ENCODE results near the gene DSCAML1.

The DSCAML1 gene

GRCh38 chr11:117396970-117397369 lies 400.0 kb downstream of the DSCAML1 start:
- no peak for DNase-seq

GRCh38 chr11:117395476-117395875 lies 401.5 kb downstream of the DSCAML1 start:
- DNase-seq, result no peak

GRCh38 chr11:117394221-117394925 lies 402.6 kb downstream of the DSCAML1 start:
- no peak for DNase-seq

- DNase-seq, result no peak
These were observed 404.0 kb downstream of the DSCAML1 start for GRCh38 chr11:117392979-117393378.

DNA sequence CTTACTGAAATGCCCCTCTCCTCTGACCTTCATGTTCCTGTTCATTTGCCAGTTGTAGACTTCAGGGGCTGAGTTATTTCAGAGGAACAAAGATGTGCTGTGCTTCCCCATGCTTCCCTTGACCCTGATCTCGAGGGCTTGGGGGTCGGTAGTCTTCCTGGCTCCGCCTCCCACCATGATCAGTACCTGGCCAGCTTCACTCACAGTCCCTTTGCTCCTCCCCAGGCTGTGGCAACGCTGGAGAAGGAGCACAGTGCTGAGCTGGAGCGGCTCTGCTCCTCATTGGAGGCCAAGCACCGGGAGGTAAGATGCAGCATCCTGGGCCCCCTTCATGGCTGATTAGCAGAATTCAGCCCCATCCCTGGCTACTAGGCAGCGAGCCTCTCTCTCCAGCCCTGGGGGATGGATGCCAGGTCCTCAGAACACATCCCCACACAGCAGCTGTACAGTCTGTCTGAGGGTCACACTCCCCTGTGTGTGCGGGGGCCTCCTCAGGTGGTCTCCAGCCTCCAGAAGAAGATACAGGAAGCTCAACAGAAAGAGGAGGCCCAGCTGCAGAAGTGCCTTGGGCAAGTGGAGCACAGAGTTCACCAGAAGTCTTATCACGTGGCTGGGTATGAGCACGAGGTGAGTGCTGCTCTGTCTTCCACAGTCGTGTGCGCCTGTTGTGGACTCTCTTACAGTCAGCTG lies 404.9 kb downstream of the DSCAML1 start:
- no peak for DNase-seq

GRCh38 chr11:117391181-117391580 lies 405.8 kb downstream of the DSCAML1 start:
- no peak for DNase-seq

DNA sequence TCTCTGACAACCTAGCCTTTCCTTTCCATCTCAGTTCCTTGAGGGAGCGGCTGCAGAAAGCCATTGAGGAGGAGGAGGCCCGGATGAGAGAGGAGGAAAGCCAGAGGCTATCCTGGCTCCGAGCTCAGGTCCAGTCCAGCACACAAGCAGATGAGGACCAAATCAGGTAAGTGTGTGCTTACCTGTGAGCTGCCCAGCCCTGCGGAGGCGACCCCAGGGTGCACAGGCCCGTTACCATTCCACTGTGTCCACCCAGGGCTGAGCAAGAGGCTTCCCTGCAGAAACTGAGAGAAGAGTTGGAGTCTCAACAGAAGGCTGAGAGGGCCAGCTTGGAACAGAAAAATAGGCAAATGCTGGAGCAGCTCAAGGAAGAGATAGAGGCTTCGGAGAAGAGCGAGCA lies 406.3 kb downstream of the DSCAML1 start:
- no peak for DNase-seq

GRCh38 chr11:117387992-117388755 lies 408.8 kb downstream of the DSCAML1 start:
- peak; percentile 86 for DNase-seq

GRCh38 chr11:117385906-117386305 lies 411.1 kb downstream of the DSCAML1 start:
- DNase-seq, result no peak

GRCh38 chr11:117385471-117385870 lies 411.5 kb downstream of the DSCAML1 start:
- no peak for DNase-seq

GRCh38 chr11:117384045-117384444 lies 413.0 kb downstream of the DSCAML1 start:
- DNase-seq, result peak; percentile 87

DNA sequence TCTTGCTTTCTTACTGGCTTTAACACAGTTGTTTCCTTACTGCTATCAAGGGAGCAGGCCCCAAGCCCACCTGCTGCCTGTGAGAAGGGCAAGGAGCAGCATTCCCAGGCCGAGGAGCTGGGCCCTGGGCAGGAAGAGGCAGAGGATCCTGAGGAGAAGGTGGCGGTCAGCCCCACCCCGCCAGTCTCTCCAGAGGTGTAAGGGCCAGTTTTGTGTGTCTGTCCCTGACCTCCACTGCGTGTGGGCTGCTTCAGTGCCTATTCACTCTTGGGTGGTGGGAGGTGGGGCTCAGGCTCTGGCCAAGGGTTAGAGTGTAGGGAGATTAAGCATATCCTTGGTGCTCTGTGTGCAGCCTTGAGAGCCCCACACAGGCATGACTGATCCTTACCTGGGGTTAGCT lies 414.3 kb downstream of the DSCAML1 start:
- DNase-seq, result no peak

DNA sequence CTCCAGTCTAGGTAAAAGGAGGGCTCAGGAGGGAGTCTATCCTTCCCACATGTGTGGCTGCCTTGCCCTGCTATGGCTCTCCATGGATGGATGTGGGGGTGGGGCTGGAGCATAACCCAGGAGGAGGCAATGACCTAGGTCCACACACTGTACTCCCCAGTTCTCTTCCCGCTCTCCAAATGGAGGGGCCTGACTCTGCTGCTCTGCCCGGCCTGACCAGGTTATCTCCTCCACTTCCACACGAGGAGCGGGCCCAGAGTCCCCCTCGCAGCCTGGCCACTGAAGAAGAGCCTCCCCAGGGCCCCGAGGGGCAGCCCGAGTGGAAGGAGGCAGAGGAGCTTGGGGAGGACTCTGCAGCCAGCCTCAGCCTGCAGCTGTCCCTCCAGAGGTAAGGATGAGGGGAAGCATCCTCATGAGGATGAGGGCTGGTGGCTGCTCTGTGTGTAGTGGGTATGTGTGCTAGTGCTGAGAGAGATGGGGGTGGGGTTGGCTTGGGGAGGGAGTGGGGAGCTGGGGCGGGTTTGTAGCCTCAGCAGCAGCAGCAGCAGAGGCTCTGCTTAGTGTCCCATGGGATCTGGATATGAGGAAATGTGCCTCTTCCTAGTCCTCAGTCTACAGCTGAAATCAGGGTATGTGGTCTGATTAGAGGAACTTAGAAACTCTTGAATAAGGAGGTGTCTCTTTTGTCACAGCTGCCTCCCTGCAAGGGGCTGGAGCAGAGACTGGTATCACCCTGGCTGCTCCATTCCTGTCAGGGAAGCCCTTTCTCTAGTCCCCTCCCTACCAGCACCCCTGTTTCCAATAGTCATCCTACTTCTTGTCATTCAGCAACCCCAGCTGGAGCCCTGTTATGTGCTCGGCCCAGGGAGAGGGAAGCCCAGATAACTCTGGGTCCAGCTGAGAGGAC lies 415.3 kb downstream of the DSCAML1 start:
- DNase-seq, result no peak

- no peak for DNase-seq
These were observed 416.3 kb downstream of the DSCAML1 start for GRCh38 chr11:117380676-117381075.

DNA sequence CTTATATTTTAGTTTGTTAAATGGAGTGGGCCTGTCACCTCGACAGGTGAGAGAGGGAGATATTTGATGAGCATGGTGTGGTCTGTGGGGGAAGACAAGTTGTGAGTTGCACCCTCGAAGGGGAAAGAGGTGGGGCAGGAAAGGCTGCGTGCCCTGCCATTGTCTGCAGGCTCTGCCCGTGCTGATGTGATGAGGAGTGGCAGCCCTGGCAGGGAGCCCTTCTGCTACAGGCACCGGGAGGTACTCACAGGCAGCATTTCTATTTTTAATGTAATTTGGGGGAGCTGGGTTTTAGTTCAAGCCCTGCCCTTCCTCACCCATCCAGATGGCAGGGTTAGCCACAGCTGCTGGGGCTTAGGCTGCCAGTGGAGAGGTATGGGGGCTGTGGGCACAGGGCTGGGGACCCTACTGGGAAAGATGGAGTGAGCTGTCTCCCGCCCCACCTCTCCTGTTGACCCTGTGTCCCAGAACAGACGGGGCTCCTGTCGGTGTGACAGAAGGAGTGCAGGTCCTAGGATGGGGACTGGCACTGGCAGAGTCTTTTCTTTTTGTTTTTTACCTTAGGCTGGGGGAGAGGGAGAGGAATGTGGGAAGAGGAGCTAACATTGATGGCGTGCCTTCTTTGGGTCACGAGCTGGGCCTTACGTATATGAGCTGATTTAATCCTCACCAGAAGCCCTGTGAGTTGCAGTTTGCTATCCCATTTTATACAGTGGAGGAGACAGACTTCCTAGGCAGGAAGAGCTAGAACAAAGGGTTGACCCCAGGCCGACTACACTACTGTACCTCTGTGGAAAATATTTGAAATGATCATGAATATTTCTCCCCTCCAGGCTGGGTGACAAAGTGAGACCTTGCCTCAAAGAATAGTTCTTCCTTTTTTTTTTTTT lies 417.8 kb downstream of the DSCAML1 start:
- DNase-seq, result no peak
